EH (cell line): ENCODE data around the gene PITPNM2.

ENCODE experiments used
- DNase-seq: peaks from one replicate; pipeline ENCODE4 v3.0.0-alpha.2; 2015; ENCODE audit warnings: low read depth

Gene PITPNM2

DNA sequence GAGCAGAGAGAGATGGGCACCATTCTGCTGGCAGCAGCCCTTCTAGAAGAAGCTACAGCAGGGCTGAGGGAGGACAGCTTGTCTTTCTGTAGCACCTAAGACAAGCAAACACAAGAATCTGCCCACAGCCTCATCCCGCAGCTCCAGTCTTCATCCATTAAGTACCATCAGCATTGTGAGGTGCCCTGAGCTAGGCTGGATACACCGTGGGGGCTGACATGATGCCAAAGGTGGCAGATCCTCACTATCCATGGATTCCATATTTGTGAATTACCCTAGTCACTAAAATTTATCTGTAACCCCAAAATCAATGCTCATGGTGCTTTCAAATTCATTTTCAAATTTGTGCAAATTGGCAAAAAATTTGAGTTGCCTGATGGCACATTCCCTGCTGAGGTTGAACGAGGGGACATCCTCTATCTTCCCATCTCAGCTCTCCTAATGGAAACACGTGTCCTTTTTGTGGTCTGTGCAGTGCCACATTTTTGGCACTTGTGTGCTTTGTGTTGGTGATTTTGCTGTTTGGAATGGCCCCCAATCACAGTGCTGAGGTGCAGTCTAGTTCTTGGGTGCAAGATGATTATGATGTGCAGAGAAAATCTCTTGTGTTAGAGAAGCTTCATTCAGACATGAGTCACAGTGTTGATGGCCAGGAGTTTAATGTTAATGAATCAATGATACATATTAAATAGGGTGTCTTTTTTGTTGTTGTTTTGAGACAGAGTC lies 7.0 kb downstream of the PITPNM2 start:
- DNase-seq = peak; percentile 50

DNA sequence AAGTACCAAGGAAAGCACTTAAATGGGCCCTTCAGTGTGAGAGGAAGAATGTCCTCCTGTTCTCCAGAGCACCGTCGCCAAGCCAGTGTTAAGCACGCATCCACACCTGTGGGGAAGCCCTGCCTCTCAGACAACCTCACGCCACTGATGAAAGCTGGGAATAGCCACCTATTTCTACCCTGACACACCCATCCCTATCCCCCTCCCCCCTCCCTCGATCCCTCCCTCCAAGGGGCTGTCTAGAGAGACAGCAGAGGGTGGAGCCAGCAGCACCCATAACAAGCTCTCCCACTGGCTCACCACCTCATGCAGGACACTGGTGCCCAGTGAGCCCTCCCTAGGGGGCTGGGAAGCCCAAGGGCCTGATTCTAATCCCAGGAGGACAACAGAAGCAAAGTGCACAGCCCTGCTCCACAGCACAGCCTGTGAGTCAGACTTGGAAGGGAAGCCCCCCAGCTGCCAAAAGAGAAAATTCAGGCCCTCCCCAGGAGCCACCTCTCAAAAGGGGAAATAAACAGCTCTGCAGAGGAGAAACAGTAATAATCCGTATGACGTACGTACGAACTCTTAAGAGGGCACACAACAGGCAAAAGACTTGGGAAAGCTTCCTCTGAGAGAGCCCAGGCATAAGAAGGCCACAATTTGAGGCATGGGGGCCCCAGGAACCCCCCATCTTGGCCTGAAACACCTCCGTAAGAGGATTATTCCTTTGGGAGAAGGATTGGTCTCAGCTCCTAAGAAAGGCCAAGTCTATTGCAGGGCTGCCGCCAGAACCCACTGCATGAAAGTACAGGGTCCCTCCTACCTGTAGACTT lies 7.8 kb downstream of the PITPNM2 start:
- DNase-seq = no peak

DNA sequence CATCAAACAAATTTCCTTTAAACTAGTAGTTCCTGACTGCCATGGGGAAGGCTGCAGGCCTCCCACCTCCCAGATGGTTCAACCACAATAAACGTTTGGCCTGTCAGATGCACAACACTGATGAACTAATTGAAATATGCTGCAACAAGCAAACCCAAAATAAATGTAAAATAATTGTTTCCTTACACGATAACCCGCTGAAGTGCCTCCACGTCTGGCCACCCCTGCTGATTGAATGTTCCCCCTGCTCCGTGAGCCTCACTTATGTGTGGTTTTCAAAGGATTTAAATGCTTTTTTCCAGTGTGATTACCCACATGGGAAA lies 8.4 kb downstream of the PITPNM2 start:
- DNase-seq = no peak

DNA sequence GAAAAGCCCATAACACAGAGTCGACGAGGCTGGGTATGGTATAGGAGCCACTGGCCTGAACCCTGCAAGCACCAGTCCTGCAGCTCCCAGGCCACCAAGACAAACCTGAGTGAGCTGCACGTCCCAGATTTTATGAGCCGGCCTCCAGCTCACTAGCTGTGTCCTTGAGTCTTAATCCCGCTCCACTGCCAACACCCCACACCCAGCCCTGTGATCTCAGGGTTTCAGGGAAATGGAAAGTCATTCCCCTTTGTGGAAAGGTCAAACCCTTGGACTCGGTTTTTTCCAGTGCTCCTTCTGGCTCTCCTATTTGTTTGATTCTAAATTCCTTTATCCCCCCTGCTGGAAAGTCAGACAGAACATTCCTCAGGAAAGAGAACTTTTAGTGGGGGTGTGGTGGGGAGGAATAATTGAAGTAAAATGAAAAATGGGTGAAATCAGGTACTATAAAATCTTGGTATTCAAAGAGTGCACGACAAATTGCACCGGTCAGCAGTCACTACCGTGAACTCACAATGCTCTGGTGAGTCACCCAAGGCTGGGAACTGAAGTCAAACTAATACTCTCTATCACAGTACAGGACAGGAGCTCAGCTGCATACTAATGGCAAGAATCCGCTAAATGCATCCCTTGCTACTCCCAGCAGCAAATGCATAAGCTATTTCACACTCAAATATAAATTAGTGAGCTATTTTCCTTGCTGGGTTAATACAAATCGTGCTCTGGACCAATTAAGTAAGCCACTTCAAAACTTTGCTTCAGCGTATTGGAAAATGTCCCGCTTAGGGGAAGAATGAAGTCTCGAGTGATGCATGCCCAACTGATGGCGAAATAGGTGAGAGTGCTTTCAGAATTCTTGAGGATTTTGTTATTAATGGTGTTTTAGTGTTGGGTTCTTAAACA lies 9.0 kb downstream of the PITPNM2 start:
- DNase-seq = peak; percentile 86

DNA sequence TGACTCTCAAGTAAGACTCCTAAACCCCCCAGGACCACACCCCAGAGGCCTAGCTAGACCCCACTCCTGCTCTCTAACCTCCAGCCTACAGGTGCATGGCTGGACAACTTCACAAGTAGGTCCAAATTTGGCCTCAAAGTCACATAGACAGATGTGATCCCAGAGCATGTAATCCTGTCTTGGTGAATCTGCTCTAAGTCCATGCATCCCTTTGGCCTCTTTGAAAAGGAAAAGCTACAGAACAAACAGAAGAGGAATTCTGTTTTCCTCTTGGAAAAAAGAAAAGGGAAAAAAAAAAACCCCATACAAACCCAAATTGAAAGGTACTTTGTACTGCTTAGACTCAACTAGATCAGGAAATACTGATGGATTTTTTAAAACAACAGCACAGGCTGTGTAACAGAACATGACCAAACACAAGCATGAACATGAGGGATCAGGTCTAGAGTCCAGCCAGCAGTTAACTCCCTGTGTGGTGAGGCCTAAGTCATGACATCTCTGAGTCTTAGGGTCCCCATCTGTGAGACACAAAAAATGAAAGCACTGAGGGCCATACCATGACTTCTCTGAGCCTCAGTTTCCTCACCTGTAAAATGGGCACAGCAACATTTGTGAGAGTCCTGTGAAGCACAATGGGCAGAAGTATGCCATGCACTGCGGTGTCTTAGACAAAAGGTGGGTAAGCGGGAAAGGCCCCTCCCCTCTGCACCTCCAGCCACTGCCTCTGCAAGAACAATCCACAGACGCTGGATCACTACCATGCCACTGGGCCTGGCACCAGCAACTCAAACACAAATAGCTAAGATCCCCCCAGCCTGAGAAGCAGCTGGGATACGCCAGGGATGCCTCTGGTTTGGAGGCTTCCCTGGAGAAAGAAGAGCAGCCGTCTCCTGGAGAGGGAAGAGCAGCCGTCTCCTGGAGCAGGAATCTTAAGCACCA lies 9.9 kb downstream of the PITPNM2 start:
- no peak for DNase-seq

DNA sequence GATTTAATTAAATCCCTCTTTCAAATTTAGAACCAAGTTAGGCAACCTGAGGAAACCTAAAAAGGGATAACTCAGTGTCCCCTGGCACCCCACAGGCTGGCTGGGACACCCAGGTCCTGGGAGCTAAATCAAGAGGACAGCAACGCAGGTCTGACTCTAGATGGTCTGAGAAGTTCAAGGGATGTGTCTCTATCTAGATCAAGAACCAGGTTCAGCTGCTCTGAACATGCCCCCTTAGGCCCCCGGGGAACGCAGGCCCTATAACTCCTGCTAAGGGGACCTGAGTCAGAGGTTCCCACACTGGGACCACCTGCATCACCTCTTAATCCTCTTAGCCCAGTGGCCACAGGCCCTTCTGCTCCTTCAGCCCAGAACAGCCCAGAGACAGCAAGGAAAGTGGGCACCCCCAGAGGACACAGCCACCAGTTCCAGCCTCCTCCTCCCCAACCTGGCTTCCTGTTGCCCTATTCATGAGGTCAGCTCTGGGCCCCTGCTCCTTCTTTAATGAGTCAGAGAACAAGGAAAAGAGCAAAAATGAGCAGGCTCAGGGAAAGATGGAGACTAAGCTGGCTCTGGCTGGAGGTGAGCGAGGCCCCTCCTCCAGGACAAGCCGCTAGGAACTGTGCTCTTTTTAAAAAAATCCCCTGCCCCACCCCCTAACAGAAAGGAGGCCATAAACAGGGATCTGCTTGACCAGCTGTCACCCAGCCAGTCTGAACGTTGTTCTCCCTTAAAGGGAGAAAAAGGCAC lies 10.8 kb downstream of the PITPNM2 start:
- DNase-seq = peak; percentile 64

DNA sequence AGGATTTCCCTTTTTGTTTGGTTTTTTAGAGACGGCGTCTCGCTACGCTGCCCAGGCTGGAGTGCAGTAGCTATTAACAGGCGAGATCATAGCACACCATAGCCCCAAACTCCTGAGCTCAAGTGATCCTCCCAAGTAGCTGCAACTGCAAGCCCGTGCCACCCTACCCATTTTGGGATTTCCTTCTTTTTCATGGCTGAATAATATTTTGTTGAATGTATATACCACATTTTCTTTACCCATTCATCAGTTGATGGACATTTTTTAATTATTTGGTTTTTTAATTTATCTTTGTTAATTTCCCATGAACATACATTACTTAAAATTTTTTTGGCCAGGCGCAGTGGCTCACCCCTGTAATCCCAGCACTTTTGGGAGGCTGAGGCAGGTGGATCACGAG lies 15.2 kb downstream of the PITPNM2 start:
- DNase-seq = no peak

DNA sequence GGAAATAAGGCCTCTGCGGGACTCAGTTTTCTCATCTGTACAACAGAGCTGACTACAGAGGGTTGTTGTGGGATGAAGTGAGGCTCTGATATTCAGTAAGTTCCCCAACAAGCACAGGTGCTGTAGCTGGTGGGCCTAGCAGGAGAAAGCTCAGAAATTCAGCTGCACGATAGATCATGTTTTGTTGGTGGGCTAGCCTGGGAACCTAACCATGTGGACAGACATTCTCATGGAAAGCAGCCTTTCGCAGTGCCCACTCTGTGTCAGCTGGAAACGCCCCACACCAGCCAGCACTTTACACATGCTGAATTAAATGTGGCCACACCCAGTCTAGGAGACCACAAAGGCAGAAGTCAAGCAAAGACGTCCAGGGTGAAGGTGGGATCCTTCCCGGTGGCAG lies 16.1 kb downstream of the PITPNM2 start:
- no peak for DNase-seq

DNA sequence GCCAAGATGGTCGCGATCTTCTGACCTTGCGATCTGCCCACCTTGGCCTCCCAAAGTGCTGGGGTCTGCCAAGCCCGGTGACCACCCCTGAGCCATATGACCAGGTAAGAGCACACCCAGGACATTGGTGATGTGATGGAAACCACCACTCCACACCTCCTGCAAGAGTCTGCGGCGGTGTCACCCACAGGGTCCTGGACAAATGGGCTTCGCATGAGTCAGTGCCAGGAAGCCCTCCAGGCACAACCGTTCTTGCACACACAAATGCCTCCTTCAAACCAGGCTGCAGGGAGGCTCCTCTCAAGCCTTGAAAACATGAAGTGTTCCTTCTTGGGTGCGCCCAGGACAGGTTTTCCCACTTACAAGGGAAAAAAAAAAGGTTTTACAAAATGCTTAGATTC lies 16.6 kb downstream of the PITPNM2 start:
- no peak for DNase-seq

DNA sequence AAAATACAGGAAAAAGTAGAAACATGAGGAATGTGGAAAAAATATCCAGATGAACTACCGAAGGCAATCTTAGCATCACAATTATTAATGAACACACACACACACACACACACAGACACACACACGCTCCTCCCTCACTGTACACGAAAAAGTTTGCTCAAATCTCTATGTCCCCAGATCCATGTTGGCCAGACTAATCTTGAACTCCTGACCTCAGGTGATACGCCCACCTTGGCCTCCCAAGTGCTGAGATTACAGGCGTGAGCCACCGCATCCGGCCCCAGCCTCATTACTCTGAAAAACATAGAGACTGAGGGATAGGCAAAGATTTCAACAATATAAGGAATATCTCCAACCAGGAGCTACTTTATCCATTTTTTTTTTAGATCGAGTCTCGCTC lies 17.2 kb downstream of the PITPNM2 start:
- DNase-seq = no peak

DNA sequence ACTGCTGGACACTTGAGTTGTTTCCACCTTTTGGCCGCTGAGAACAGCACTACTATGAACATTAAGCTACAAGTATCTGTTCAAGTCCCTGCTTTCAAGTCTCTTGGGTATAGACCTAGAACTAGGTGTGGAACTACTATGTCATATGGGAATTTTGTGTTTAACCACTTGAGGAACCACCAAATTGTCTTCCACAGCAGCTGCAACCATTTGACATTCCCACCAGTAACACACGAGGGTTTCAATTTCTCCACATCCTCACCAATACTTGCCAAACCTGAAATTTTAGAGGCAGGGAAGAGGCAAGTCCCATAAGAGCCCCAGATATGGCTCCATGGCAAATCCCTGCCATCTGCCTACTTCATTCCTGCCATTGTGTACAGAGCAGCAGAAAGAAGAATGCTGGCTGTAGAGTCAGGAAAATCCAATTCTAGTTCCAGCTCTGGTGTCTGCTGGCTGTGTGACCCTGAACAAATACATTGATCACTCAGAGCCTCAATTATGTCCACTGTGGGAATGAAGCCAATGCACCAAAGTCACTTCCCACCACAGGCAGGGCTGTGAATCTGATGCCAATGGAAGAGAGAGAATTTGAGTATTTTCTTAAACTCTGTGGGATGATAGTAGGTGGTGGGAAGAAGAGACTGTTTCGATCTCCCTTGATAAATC lies 17.8 kb downstream of the PITPNM2 start:
- no peak for DNase-seq

DNA sequence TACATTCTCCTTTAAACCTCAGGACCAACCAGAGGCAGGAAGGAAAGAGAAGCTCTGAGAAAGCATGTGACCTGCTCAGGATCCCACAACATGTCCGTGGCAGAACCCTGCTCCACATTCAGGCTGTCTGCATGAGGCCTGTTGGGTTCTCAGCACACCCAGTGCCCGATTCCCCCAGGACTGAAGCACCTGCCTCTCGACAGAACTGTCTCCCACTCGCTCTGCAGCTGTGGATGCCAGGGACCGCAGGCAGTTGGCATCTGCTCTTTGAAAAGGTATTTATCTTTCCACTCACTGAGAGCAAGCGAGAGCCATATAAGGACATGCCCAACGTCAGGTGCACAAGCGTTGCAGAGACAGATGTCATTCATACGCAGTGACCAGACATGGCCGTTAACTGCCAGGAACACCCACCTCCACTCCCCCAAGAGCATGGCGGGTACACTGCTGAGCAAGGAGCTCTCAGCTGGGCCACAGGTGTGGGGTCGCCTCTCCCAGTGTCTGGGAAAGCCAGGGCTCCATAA lies 18.9 kb downstream of the PITPNM2 start:
- no peak for DNase-seq

DNA sequence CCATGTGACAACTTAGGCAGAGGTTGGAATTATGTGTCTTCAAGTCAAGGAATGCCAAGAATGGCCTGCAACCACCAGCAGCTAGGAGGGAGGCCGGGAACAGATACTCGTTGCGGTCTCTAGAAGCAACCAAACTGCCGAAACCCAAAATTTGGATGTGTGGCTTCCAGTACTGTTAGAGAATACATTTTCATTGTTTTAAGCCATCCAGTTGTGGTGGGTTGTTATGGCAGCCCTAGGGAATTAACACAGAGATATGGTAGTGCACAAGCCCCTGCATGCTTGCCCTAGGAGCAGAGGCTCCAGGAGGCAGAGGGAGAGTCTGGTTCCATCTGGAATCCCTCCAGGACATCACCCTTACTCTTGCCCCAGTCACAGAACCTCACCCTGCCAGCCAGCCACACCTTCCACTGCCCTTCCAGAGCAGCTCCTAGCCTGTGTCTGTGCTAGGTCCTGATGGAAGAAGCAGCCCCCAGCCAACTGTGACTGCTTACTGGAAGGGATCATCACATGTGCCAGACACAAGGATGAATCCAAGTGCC lies 19.5 kb downstream of the PITPNM2 start:
- peak; percentile 78 for DNase-seq

DNA sequence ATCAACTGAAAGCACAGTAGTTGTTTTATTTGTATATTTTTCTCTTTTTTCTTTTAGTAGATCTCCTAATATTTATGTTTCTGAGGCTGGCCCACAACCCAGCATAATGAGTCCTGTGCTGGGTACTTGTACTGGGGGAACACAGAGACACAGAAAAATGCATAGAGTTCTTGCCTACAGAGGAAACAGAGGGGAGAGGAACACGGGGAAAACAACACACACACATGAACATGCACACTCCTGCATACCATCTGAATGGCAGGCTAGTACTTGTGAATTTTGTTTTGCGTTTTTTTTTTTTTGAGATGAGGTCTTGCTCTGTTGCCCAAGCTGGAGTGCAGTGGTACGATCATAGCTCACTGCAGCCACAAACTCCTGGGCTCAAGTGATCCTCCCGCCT lies 21.3 kb downstream of the PITPNM2 start:
- DNase-seq = no peak

DNA sequence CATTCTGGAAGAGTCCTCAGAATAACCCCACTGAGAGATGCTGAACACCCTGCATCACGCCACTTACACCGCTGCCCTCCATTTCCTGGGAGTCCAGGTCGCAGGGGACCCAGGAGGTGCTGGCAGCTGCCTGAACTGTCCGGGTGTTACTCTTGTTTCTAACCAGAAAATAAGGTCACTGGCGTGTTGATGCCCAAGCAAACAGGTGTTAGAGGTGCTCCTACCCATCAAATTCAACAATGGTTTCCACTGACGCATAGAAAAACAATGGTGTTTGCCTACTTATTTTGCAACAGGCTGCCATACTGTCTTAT lies 23.8 kb downstream of the PITPNM2 start:
- DNase-seq = no peak

DNA sequence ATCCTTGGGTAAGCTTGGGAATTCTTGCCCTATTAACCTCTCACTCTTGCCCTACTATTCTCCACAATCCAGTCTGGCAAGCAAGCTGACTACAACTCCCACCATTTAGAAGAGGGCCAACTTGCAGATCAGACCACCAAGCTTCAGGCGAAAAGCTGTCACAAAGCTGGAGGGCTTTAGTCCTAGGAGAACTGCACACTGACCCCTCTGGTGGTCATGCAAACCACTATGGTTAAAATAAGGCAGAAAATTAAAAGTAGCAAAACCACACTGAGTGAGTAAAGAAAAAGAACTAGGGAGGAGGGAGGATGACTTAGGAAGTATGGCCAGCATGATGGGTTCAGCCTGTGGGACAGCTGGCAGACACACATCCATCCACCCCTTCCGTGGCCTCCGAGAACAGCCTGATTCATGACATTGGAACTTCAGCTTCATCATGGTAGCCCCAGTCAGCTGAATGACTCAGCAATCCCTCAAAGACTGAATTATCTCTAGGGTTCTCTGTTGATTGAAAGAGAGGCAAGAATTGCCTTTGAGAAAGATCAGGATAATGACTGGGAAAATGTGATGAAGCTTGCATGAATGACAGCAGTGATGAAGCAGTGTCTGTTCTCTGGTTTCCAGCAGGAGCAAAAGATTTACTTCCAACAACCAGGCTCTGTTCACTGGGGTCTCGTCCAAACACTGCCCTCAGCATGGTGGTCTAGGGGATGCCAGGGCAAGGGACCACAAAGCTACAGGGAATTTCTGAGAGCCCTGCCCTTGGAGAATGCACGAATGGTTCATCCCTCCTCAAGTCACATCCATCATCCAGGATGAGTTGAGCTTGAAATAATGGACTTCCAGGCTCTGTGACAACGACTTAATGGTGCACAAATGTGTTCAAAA lies 24.4 kb downstream of the PITPNM2 start:
- DNase-seq = peak; percentile 100

DNA sequence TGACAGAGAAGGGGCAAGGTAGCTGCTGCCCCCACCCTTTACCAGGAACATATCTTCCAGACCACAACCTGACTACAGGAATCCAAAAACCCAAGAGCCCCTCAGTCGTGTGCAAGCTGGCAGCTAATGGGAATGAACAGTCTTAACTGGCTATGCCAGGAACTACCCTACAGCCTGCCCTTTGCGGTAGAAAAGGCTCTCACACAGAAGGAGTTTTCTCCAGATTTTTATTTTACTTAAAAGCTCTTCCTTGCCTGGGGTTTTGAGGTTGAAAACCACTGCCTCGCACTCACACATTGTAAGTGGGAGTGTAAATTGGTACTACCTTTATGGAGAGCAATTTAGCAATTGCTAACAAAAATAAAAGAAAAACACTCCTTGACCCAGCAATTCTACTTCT lies 28.3 kb downstream of the PITPNM2 start:
- DNase-seq = no peak

DNA sequence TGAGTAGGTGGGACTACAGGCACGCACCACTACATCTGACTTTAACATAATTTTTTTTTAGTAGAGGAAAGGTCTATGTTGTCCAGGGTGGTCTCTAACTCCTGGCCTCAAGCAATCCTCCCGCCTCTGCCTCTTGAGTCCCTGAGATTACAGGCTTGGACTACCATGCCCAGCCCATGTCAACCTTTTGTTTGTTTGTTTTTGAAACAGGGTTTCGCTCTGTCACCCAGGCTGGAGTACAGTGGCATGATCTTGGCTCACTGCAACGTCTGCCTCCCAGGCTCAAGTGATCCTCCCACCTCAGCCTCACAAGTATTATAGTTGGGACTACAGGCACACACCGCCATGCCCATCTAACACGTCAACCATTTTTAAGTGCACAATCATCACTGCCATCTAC lies 29.2 kb downstream of the PITPNM2 start:
- no peak for DNase-seq
